SK-N-MC (cell line): Measurements from ENCODE around the gene ST6GAL2.

ENCODE experiments used
- EZH2 ChIP-seq: fragments of 200-600 bp; sonication (generic); IDR thresholded peaks from one replicate; pipeline ENCODE4 v1.6.1; 2017; ENCODE audit warnings: antibody characterized with exemption
- FOXP2 ChIP-seq: optimal IDR thresholded peaks from 2 replicates; pipeline ENCODE3; 2011; ENCODE audit warnings: mild to moderate bottlenecking, moderate library complexity; ENCODE audit not compliant: insufficient read depth; ENCODE audit errors: extremely low read length, control extremely low read depth
- POLR2AphosphoS5 ChIP-seq: IDR thresholded peaks from 2 replicates; pipeline ENCODE4 v1.6.1; 2012; ENCODE audit warnings: mild to moderate bottlenecking, low read depth, low read length, borderline replicate concordance

- no peak for TF ChIP-seq POLR2AphosphoS5
- TF ChIP-seq EZH2: no peak
- no peak for TF ChIP-seq FOXP2
Measured at GRCh38 chr2:106864051-106864450, 21.9 kb downstream of the ST6GAL2 start.
